ENCODE measurements around the gene SCUBE2.

SCUBE2 gene

GRCh38 chr11:9029422-9029821 lies 62.0 kb downstream of the SCUBE2 start:
- TF ChIP-seq CTCF (IDR thresholded peaks at IDR 0.05; ENCODE audit: control insufficient read depth, insufficient read depth, low read depth, low read length, missing control alignments) = no peak
- DNase-seq (ENCODE audit: low read depth) = no peak
- H3K4me3 ChIP-seq (ENCODE audit: control insufficient read depth, low read depth, low read length) = no peak overlapping the region

- no peak for TF ChIP-seq CTCF (IDR thresholded peaks at IDR 0.05; ENCODE audit: control insufficient read depth, insufficient read depth, low read depth, low read length, missing control alignments)
- no peak for DNase-seq (ENCODE audit: low read depth)
- no peak overlapping the region for H3K4me3 ChIP-seq (ENCODE audit: control insufficient read depth, low read depth, low read length)
Measured at GRCh38 chr11:9028581-9028980, 62.8 kb downstream of the SCUBE2 start.

GRCh38 chr11:9025101-9025850 lies 66.1 kb downstream of the SCUBE2 start:
- no peak for DNase-seq (ENCODE audit: low read depth)
- TF ChIP-seq CTCF (IDR thresholded peaks at IDR 0.05; ENCODE audit: control insufficient read depth, insufficient read depth, low read depth, low read length, missing control alignments) = no peak

GRCh38 chr11:9022961-9023680 lies 68.3 kb downstream of the SCUBE2 start:
- no peak for DNase-seq (ENCODE audit: low read depth)
- TF ChIP-seq CTCF (IDR thresholded peaks at IDR 0.05; ENCODE audit: control insufficient read depth, insufficient read depth, low read depth, low read length, missing control alignments) = no peak

More at GRCh38 chr11:9025101-9025850, 66.1 kb downstream of the SCUBE2 start:
- no peak overlapping the region for H3K4me3 ChIP-seq (ENCODE audit: control insufficient read depth, low read depth, low read length)

GRCh38 chr11:9020916-9021315 lies 70.5 kb downstream of the SCUBE2 start:
- TF ChIP-seq CTCF (IDR thresholded peaks at IDR 0.05; ENCODE audit: control insufficient read depth, insufficient read depth, low read depth, low read length, missing control alignments) = no peak
- DNase-seq (ENCODE audit: low read depth) = no peak
- H3K4me3 ChIP-seq (ENCODE audit: control insufficient read depth, low read depth, low read length) = no peak overlapping the region

More at GRCh38 chr11:9022961-9023680, 68.3 kb downstream of the SCUBE2 start:
- H3K4me3 ChIP-seq (ENCODE audit: control insufficient read depth, low read depth, low read length) = no peak overlapping the region

GRCh38 chr11:9019861-9020260 lies 71.5 kb downstream of the SCUBE2 start:
- H3K4me3 ChIP-seq (ENCODE audit: control insufficient read depth, low read depth, low read length) = no peak overlapping the region
- DNase-seq (ENCODE audit: low read depth) = no peak
- no peak for TF ChIP-seq CTCF (IDR thresholded peaks at IDR 0.05; ENCODE audit: control insufficient read depth, insufficient read depth, low read depth, low read length, missing control alignments)
